GM21786 (cell line): ENCODE data around the gene C21orf58.

Experiments used
- ATAC-seq: cut with Tn5 transposase; IDR thresholded peaks from one replicate; pipeline ENCODE4 v1.9.1; 2021; ENCODE audit not compliant: unreplicated experiment

The C21orf58 gene

DNA sequence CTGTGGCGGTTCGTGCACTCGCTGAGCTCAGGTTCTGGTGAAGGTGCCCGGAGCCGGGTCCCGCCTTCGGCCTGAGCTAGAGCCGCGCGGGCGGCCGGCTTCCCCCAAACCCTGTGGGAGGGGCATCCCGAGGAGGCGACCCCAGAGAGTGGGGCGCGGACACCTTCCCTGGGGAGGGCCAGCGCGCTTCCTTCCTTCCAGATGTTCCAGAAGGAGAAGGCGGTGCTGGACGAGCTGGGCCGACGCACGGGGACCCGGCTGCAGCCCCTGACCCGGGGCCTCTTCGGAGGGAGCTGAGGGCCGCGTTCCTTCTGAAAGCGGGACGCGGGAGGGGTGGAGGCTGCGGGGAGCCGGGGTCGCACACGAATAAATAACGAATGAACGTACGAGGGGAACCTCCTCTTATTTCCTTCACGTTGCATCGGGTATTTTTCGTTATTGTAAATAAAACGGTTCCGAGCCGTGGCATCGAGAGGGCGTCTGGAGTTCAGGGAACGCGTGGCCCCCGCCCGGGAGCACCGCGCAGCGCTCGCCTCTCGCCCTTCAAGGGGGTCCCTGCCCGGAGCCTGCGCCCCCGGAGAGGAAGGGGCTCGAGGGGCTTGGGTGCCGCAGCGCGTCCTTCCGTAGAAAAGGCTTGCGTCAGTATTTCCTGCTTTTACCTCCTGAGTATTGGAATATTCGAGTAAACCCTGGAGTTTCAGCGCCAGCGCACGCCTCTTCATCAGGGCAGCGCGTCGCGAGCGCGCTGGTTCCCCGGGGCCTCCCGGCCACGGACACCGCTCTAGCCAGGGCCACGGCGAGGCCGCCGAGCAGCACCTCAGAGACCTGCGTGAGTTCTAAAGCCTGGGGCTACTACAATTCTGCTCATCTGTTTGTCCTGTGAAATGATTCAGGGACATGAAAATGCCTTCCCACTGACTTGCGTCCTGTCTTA is 26.1 kb downstream of the C21orf58 start:
- no peak for ATAC-seq

DNA sequence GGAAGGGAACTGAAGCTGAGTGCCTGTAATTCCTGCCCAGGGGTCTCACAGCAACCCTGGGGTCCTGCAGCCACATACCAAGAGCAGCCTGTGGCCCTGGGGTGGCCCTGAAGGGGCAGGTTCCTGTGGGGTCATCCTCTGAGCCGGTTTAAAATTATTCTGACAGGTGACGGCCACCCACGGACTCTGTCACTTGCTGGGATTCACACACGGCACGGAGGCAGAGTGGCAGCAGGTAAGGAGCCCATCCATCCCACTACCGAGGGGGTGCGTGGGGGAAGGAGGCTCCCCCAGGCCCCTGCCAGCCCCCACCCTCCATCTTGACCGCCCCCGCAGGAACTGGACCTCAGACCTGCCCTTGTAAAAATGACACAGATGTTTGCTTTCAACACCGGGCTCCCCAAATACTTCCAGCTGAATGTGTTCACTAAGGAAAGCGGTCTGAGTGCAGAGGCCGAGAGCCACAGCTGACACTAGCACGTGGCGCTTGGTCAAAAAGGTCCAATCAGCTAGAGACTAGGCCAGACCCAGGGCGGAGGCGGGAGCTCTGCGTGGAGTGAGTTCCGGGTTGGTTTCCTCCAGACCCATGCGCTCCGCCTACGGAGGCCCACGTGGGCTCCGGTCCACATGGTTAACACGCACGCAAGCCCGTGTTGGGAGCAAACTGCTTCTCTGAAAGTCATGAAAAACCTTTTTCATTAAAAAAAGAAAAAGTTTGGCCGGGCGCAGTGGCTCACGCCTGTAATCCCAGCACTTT is 27.5 kb downstream of the C21orf58 start:
- ATAC-seq = no peak

DNA sequence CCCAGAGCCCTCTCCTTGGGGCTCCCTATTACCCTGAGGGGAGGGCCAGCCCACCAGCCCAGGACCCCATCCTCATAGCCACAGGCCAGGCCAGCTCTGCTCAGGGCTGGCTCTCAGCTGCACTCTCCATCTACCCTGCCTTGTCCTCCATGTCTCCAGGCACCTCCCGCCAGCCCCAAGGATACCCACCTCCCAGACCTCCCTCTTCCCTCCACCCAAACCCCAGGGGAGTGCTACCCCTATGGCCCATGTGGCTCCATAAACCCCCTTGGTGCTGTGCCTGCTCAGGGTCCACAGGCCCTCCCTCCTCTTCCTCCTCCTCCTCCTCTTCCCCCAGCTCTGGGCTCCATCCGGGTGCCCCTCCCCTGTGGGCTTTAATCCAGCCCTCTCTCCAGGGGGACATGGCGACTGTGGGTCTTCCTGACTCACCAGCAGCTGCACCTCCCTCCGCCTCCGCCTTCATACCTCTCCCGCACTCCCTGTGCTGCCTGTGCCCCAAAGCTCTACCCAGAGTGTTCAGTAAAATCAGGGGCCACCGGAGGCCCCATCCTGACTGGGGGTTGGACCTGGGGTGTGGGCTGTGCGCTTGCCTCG is 28.4 kb downstream of the C21orf58 start:
- ATAC-seq = no peak

DNA sequence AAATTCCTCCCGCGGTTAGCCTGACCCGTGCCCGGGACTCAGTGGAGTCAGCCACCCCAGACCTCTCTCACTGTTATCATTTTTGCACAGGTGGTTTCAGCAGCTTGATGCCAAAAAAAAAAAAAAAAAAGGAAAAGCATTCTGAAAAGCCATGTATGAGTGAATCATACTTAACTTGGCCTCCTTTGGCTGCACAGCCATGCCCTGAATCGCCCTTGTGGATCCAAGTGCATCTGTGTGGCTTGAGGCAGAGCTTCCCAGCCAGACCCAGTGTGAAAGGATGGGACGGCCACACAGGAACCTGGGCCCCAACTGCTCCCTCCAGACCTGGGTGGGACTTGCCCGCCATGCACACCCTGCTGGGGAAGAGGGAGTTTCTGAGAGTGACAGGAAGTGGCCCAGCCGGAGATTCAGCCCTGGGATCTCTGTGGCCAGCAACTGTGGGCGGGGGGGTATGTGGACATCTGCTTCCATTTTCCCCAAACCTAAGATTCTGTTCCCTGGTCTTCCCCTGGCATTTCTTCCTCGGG is 29.0 kb downstream of the C21orf58 start:
- no peak for ATAC-seq

DNA sequence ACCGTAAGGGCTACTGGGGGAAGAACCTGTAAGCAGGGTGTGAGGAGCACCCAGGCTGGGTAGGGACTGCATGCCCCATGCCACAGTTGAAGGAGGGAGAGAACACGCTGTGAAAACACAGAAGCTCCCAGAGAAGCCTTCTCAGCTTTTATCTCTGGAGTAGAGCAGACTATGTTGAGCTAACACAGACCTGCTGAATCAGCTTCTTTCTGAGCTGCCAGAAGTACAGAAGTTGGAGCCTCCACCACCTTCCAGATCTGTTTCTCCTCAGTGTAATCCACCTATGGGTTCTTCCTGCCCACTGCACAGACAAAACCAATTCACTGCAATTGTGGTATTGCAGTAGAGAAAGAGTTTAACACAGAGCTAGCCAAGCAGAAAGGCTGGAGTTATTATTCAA is 32.1 kb downstream of the C21orf58 start:
- ATAC-seq = no peak

DNA sequence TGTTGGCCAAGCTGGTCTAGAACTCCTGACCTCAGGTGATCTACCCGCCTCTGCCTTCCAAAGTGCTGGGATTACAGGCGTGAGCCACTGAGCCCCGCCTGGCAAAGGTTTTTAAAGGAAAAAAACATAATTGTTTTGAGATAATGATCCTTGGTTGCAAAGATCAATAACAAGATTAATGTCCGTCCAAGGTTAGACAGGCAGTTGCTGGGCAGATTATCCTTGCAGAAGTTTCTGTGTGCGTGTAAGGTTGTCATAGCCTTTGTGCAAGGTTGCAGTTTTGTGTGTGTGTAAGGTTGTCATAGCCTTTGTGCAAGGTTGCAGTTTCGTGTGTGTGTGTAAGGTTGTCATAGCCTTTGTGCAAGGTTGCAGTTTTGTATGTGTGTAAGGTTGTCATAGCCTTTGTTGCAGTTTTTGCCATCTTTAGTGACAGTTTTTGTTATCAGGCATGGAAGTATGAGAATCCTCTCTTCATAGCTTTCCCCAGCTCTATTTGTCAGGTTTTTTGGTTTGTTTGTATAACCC is 34.0 kb downstream of the C21orf58 start:
- no peak for ATAC-seq

DNA sequence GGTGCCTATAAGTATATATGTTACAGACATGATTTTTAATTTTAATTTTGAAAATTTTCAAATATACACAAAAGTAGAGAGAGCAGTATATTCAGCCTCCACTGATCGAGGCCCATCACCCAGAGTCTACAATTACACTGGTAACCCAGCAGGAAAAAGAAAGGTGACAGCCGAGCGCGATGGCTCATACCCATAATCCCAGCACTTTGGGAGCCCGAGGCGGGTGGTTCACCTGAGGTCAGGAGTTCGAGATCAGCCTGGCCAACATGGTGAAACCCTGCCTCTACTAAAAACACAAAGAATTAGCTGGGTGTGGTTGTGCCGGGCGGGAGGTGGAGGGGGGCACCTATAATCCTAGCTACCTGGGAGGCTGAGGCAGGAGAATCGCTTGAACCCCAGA is 36.1 kb downstream of the C21orf58 start:
- no peak for ATAC-seq

DNA sequence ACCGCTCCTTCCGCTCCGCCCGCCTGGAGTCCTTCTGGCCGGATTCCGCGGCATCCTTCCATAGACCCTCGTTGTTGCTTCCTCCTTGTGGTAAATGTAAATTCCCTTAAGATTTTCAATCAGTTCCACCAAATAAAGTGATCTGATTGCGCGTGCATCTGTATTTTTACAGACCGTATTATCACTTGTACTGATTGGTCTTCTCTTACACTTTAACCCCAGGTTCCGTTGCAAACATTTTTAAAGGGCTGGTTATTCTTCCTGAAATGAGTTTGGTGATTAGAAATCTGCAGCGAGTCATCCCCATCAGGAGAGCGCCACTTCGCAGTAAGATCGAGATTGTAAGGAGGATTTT is 37.0 kb downstream of the C21orf58 start:
- no peak for ATAC-seq

DNA sequence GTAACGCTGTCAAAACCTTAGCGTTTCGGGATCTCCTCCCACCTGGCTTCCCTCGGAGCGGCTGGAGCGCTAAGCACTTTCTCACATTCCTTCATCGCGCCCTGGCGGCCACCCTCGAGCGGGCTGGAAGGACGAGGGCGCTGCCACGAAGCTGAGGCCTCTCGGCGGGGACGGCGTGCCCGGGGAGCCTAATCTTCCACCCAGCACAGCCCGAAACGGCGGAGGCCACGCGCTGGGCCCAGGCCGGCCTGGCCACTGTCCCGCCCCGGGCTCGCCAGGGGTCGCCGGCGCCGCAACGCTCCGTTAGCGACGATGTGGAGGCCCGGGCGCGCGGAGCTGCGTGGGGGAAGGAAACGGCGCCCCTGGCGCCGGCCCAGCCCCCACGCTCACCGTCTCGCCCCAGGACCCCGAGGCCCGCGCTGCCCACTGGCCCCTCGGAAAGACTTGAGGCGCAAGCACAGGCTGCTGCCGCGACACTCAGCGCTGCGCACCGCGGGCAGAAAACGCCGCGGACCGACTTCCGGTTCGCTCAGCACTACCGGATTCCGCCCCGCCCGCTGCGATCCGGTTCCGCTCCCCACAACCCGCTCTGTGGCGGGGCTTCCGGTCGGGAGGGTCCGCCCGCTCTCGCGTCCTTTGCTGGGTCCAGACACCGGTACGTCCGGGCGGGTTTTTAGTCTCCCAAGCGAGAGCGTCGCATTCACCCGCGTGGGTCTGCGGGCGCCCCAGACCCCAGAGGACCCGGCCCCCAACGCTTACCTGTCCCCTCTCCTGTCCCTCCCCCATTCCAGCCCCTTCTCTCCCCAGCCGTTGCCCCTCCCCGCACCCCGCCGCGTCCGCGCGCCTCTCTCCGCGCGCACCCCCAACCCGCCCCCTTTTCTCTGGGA is 37.7 kb downstream of the C21orf58 start, which contains the start of gene YBEY:
TSS of gene YBEY (plus strand) at position 582 of the 887 bp plus-strand sequence. CDS start 572 bp downstream, outside the sequence.
- ATAC-seq = peak; percentile 75

DNA sequence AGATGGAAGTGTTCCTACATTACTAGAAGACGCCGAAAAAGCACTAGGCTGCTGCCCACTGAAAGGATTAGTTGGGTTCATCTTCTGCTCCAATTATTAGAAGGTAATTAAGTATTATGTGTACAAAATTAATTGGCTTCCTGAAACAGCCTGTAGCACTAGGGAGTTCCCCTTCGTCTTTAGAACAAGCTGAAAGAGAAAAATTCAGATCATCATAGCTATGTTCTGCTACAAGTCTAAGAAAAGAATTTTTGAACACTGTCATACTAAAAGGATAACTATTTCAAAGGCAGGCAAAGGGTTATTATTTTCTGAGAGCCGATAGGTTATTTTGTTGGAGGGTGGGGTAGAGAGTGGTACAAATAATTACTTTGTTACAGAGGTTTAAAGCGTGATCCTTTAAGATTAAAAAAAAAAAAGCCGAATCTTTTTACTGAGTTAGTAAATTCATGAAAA is 38.4 kb downstream of the C21orf58 start, which contains the start of gene MCM3AP:
TSS of gene MCM3AP (minus strand) at position 406 of the 456 bp plus-strand sequence. CDS start at position 81, 325 bp downstream.
- no peak for ATAC-seq

DNA sequence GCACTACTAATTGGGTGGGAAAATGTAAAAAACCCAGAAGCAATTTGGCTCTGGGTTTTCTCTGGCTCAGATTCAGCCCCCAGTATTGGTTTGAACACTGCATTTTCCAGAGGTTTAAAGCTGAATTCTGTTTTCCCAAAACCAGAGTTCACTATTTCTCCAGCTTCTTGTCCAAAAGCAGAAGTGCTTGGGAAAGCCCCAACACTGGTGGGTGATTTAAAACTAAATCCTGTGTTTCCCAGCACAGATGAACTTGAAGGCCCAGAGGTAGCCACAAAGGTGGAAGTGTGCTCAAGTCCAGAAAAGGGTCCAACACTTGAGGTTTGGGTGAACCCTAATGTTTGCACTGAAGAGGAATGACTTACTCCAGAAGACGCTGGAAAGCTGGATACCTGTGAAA is 38.9 kb downstream of the C21orf58 start:
- no peak for ATAC-seq

DNA sequence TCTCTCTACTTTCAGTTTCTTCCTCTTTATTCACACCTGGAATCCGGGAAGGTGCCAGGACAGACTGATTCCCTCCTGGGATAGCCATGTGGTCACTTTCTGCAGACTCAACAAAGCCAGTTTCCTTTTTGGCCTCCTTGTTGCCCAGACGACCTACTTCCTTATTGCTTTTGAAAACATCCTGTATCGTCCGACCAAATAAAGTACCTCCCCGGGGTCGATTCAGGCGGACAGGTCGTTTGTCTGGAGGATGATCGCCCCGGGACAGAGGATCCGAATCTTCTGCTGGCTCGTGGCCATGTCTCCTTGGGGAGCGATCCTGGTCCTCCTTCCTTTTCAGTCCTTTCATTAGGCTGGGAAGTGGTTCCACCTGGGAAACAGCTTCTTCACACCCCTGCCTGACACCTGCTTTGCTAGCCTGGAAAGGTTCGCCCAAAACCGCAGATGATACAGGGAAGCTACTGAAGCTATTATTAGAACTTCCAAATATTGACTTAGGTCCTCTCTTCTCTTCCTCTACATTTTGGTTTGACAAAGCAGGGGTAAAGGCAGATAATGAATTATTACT is 39.5 kb downstream of the C21orf58 start:
- no peak for ATAC-seq

DNA sequence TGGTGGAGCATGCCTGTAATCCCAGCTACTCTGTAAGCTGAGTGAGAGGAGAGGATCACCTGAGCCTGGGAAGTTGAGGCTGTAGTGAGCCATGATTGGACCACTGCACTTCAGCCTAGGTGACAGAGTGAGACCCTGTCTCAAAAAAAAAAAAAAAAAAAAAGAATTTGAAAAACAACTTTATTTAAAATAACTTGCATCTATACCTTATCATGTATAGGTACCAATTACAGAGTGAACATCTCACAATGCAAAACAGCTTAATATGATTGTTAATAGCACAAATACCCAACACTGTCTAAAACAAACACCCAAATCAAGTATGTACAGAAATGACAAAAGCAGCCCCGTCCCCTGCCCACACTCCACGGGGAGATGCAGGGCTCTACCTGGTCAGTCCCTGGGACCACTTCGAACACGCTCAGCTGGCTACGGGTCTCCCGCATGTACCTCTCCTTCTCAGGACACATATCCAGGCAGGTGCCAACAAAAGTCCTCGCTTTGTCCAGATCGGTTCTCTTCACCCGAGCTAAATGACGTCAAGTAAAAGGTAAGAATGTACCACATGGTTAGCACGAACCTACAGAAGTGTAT is 48.8 kb downstream of the C21orf58 start:
- no peak for ATAC-seq

DNA sequence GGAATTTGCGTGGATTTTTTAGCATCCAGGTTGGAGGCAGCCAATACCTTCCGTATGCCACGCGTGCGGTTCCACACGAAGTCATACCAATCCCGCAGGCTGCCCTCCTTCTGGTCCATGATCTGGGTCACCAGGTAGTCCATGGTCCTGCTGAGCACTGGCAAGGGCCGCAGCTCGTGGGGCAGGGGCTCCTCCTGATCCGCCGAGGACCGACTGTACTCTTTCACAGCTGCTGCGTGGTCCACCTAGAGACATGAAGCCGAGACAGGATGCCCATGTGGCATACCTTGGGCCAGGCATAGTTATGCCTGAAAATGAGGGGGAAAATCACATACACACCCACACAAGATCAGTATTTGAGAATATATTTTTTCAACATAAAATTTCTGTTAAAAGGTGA is 50.3 kb downstream of the C21orf58 start:
- no peak for ATAC-seq

DNA sequence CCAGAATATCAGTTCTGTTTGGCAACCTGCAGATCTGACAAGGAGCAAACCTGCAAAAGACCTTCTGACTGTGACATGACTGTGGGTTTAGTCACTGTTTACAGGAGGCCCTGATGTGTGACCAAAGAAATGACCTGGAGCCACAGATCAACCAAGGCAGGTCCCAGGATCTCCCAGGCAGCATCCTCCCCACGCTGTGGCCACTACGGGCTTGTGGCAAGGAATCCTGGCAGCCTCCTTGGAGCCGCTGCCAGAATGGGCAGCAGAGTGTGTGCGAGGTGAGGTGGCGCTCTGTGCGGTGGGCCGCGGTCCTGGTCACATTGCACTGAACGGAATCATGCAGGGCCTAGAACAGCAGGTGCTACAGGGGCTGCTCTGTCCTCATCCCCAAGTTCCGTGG is 54.2 kb downstream of the C21orf58 start:
- ATAC-seq = no peak

DNA sequence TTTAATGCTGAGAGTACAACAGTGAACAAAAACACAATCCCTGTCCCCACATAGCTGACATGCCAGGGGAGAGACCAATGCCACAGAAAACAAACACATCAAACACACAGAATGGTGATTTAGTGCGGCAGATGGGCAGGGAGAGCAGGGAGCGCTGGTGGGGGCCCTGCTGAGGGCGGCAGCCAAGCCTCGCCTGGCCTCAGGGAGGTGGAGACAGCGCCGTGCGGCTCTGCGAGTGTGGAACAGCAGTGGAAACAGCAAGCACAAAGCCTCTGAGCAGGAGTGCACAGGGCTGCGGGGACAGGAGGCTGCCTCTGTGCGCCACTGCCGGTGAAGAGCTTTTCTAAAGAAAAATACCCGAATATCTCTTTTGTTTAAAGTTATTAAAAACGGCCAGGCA is 55.3 kb downstream of the C21orf58 start:
- no peak for ATAC-seq

DNA sequence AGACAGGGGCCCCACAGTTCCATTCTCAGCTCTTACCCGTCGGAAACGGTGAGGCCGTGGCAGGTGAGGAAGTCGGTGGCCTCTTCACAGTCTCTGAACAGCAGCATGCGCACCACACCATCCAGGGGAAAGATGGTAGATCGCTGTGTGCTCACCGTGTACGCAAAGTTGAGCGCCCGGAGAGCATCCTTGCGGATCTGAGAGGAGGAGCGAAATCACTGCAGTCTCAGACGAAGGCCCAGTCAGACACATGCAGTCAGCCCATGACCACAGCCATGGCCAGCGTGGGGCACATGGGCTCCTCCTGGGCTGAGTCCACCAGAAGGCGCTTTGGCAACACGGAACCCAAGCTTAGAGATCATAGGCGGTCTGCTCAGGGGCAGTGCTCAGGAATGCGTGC is 56.7 kb downstream of the C21orf58 start:
- no peak for ATAC-seq

DNA sequence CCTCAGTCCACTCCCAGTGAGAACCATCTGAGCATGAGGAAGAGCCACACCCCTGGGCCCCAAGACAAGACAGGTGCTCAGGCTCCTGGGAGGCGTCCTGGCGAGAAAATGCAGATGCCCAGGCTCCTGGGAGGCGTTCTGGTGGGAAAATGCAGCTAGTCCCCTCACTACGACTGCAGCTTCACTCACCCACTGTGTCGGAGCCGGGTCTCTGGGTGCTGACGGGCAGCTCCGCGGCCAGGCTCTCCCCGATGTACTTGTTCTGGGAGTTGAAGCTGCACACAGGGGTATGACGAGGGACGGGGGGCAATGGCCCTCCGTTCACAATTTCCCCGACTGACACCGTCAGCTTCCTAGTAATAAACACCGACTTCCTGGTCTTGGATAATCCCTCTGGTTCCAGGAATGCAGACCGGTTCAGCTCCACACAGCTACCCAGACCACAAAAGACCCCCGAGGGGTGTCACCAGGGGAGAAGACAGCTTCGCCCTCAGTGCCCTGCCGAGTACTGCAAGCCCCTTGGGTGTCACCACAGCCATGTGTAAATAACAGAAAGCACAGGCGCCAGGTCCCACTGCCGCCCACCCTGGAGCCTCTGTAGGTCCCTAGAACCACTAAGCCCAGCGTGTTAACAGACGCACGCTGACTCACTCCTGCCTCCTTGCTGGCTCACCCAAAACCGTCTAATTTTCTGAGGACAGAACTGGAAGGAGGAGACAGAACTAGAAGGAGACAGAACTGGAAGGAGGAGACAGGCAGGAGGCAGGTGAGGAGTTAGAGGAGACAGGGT is 57.7 kb downstream of the C21orf58 start:
- ATAC-seq = no peak
